ENCODE data around the gene ICAM2.

- TF ChIP-seq CTCF (IDR thresholded peaks at IDR 0.05; ENCODE audit: insufficient read depth, low read depth, low read length) (no peak), EZH2 (IDR thresholded peaks at IDR 0.05; ENCODE audit: insufficient read depth, low read length) (no peak)
Observed at GRCh38 chr17:64061178-64061898, 40.9 kb upstream of the ICAM2 start.
